ENCODE results near the gene SNX22.
A peak's percentile ranks its signal among the peaks of the same experiment; 100 is the strongest.

Gene SNX22

DNA sequence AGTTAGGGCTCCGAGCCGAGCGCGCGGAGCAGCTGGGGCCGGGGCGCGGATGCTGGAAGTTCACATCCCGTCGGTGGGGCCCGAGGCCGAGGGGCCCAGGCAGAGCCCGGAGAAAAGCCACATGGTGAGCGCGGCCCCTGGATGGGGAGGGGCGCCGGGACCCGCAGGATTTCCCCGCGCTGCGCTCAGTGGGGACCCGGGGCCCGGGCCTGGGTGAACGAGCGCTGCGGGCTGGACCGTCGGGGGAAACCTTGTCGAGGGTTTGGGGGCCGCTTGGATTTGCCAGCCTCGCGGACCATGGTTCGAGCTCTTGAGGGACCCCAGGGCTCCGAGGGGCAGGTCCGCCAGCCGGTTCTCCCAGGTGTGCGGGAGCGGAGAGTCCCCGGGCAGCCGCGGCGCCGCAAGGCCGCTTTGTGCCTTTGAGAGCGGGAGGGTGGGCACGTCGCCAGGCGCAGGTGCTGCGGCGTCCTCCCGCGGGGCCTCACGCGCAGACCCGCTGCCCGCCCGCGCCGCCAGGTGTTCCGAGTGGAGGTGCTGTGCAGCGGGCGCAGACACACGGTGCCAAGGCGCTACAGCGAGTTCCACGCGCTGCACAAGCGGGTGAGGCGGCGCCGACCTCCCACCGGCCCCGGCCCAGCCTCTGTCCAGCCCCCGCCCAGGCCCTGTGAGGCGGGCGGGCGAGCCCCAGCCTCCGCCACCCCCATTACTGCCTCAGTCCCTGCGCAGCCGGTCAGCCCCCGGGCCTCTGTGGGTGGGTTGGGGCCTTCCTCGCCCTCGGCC, at the start of gene SNX22:
Gene SNX22, plus strand, starts transcription at position 5 of the 780 bp plus-strand sequence. Its CDS starts 45 bp downstream, at position 50.
- H3K27me3 ChIP-seq (replicated peaks; ENCODE audit: insufficient read depth, low read length), result no peaks in the 10 kb centered on the region
- H2AFZ ChIP-seq (ENCODE audit: low read length), result peak within 1 kb of the TSS; percentile 91
- H3K4me1 ChIP-seq (ENCODE audit: low read length), result peaks cover 12% of the 10 kb centered on the region
- H3K27ac ChIP-seq (ENCODE audit: low read length), result peak within 1 kb of the TSS; percentile 57; the same call in 1 of the 2 replicates
- no peaks in the 10 kb centered on the region for H3K36me3 ChIP-seq (replicated peaks; ENCODE audit: insufficient read depth, low read length)
- no peaks in the 10 kb centered on the region for H3K9me3 ChIP-seq (replicated peaks; ENCODE audit: insufficient read depth, low read length)
- peaks cover 52% of the 10 kb centered on the region for H3F3A ChIP-seq (ENCODE audit: insufficient read depth, low read length)
- peak; percentile 26 for DNase-seq
- H3K4me2 ChIP-seq (ENCODE audit: low read depth, low read length), result peak within 1 kb of the TSS; percentile 88
- TF ChIP-seq EZH2 (optimal IDR thresholded peaks at IDR 0.05; ENCODE audit: low read depth, low read length), result no peak
- TF ChIP-seq, protein P1, sequence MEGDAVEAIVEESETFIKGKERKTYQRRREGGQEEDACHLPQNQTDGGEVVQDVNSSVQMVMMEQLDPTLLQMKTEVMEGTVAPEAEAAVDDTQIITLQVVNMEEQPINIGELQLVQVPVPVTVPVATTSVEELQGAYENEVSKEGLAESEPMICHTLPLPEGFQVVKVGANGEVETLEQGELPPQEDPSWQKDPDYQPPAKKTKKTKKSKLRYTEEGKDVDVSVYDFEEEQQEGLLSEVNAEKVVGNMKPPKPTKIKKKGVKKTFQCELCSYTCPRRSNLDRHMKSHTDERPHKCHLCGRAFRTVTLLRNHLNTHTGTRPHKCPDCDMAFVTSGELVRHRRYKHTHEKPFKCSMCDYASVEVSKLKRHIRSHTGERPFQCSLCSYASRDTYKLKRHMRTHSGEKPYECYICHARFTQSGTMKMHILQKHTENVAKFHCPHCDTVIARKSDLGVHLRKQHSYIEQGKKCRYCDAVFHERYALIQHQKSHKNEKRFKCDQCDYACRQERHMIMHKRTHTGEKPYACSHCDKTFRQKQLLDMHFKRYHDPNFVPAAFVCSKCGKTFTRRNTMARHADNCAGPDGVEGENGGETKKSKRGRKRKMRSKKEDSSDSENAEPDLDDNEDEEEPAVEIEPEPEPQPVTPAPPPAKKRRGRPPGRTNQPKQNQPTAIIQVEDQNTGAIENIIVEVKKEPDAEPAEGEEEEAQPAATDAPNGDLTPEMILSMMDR (IDR thresholded peaks at IDR 0.05; ENCODE audit: low read length), result no peak
- TF ChIP-seq EZH2phosphoT487 (IDR thresholded peaks at IDR 0.05; ENCODE audit: low read length), result no peak
- peak within 1 kb of the TSS; percentile 82 for H3K4me3 ChIP-seq (ENCODE audit: low read length)
- no peaks in the 10 kb centered on the region for H3K9me2 ChIP-seq (replicated peaks; ENCODE audit: insufficient read depth, low read length)
- H3K9ac ChIP-seq (ENCODE audit: low read length), result peak within 1 kb of the TSS; percentile 71
- H4K20me1 ChIP-seq (ENCODE audit: insufficient read depth, low read length), result peaks cover 1% of the 10 kb centered on the region; the same call in 1 of the 2 replicates
- H3K79me2 ChIP-seq (ENCODE audit: low read length), result peaks cover 10% of the 10 kb centered on the region; the same call in 1 of the 2 replicates

- no peak overlapping the region for H2AFZ ChIP-seq (ENCODE audit: low read length)
- no peak overlapping the region for H3K4me2 ChIP-seq (ENCODE audit: low read depth, low read length)
- no peaks in the 10 kb centered on the region for H3K36me3 ChIP-seq (replicated peaks; ENCODE audit: insufficient read depth, low read length)
- H3K9me3 ChIP-seq (replicated peaks; ENCODE audit: insufficient read depth, low read length), result no peaks in the 10 kb centered on the region
- peaks cover 98% of the 10 kb centered on the region for H3K79me2 ChIP-seq (ENCODE audit: low read length)
- no peaks in the 10 kb centered on the region for H3K9me2 ChIP-seq (replicated peaks; ENCODE audit: insufficient read depth, low read length)
- no peaks in the 10 kb centered on the region for H3K27me3 ChIP-seq (replicated peaks; ENCODE audit: insufficient read depth, low read length)
- no peak overlapping the region for H3K4me3 ChIP-seq (ENCODE audit: low read length)
- no peaks in the 10 kb centered on the region for H3F3A ChIP-seq (ENCODE audit: insufficient read depth, low read length)
- no peak for TF ChIP-seq EZH2 (optimal IDR thresholded peaks at IDR 0.05; ENCODE audit: low read depth, low read length)
- TF ChIP-seq, protein P1 (IDR thresholded peaks at IDR 0.05; ENCODE audit: low read length), result no peak
- no peak for TF ChIP-seq EZH2phosphoT487 (IDR thresholded peaks at IDR 0.05; ENCODE audit: low read length)
- no peak for DNase-seq
- H3K27ac ChIP-seq (ENCODE audit: low read length), result no peak overlapping the region
- no peak overlapping the region for H3K9ac ChIP-seq (ENCODE audit: low read length)
- peaks cover 32% of the 10 kb centered on the region for H4K20me1 ChIP-seq (ENCODE audit: insufficient read depth, low read length)
- peaks cover 8% of the 10 kb centered on the region; the same call in 1 of the 2 replicates for H3K4me1 ChIP-seq (ENCODE audit: low read length)
Observed at GRCh38 chr15:64102497-64102896, 49.0 kb upstream of the SNX22 start.

DNA sequence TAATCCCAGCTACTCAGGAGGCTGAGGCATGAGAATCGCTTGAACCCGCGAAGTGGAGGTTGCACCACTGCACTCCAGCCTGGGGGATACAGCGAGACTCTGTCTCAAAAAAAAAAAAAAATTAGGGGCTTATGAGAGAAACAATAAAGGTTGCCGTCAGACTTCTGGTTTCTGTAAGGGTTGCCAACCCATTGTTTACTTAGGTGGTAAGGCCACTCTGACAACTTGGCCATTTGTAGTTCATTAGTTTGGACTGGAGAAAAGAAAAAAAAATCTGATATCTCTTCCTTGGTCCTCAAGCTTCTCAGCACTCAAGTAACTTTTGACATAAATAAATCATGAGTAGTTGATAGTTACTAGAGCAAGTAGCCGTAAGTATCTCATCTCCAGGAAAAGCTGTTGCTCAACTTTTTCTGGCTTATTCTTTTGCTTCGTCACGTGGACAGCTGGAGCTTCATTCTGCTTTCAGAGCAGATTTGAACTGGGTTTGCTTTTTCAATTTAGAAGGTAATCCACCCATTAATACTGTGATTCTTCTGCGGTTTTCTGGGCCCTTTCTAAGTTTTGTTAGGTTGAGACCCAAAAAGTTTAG, 46.3 kb upstream of the SNX22 start:
- Histone ChIP-seq H2AFZ (ENCODE audit: low read length) (no peak overlapping the region), H3K4me1 (ENCODE audit: low read length) (no peaks in the 10 kb centered on the region), H3K9ac (ENCODE audit: low read length) (no peak overlapping the region), H3K9me2 (replicated peaks; ENCODE audit: insufficient read depth, low read length) (no peaks in the 10 kb centered on the region), H3F3A (ENCODE audit: insufficient read depth, low read length) (no peaks in the 10 kb centered on the region), H3K27me3 (replicated peaks; ENCODE audit: insufficient read depth, low read length) (no peaks in the 10 kb centered on the region), H3K27ac (ENCODE audit: low read length) (no peak overlapping the region), H3K36me3 (replicated peaks; ENCODE audit: insufficient read depth, low read length) (no peaks in the 10 kb centered on the region), H3K79me2 (ENCODE audit: low read length) (peaks cover 98% of the 10 kb centered on the region), H4K20me1 (ENCODE audit: insufficient read depth, low read length) (peaks cover 23% of the 10 kb centered on the region), H3K4me3 (ENCODE audit: low read length) (no peak overlapping the region), H3K4me2 (ENCODE audit: low read depth, low read length) (no peak overlapping the region), H3K9me3 (replicated peaks; ENCODE audit: insufficient read depth, low read length) (no peaks in the 10 kb centered on the region)
- TF ChIP-seq EZH2phosphoT487 (IDR thresholded peaks at IDR 0.05; ENCODE audit: low read length), result no peak
- no peak for TF ChIP-seq EZH2 (optimal IDR thresholded peaks at IDR 0.05; ENCODE audit: low read depth, low read length)
- TF ChIP-seq, protein P1 (IDR thresholded peaks at IDR 0.05; ENCODE audit: low read length), result no peak
- no peak for DNase-seq
